Panc1 (cell line): ENCODE data around the gene KCNH1. TPM values are rescaled to one million over a fixed set of nuclear protein-coding genes. Genes with fewer than 3 reads are reported as not detected.

Experiments
- ATAC-seq: fragments of 200-7000 bp; cut with Tn5 transposase; 2 replicates; pipeline ENCODE4 v1.9.1; 2020; ENCODE audit warnings: mild to moderate bottlenecking, moderate library complexity
- BruUV-seq: library from RNA; stranded (reverse); fragments of 400-500 nt; replicated peaks from 2 replicates; lab custom pipeline; 2021; lab: Mats Ljungman, UMichigan
- CTCF ChIA-PET: fragments of 300-600 bp; sonication (Branson Sonifier 250); formaldehyde crosslinking; loops from one replicate; lab custom pipeline; 2022; ENCODE audit warnings: antibody characterized with exemption; lab: Charles Lee
- POLR2A ChIA-PET: fragments of 300-600 bp; sonication (Branson Sonifier 250); formaldehyde crosslinking; loops from one replicate; lab custom pipeline; 2022; ENCODE audit warnings: antibody characterized with exemption; lab: Charles Lee
- DNase-seq: peaks from one replicate; pipeline ENCODE4 v3.0.0-alpha.2; 2010; ENCODE audit warnings: low read depth, low spot score
- H3K27ac ChIP-seq: 2 replicates; pipeline ENCODE4 v1.5.1; 2011; ENCODE audit warnings: mild to moderate bottlenecking, low read length, inconsistent platforms
- H3K27me3 ChIP-seq: fragments of 200-500 bp; sonication (Bioruptor generic); 2 replicates; pipeline ENCODE4 v1.6.0; 2014; ENCODE audit warnings: low read length, inconsistent platforms; ENCODE audit not compliant: control insufficient read depth, insufficient read depth
- H3K36me3 ChIP-seq: fragments of 200-500 bp; sonication (Bioruptor generic); 2 replicates; pipeline ENCODE4 v1.5.1; 2014; ENCODE audit warnings: inconsistent platforms, mild to moderate bottlenecking, low read length, moderate library complexity; ENCODE audit not compliant: control insufficient read depth, insufficient read depth
- H3K4me1 ChIP-seq: 2 replicates; pipeline ENCODE4 v1.5.1; 2011; ENCODE audit warnings: inconsistent platforms, mild to moderate bottlenecking, low read length, moderate library complexity; ENCODE audit not compliant: control insufficient read depth, insufficient read depth
- H3K4me3 ChIP-seq, 2 experiments: 2 replicates each; pipeline ENCODE4 v1.5.1; 2011 to 2012; ENCODE audit warnings: low read depth in 2 of 2, low read length in 2 of 2, mild to moderate bottlenecking in 2 of 2, inconsistent platforms in 1 of 2, moderate library complexity in 1 of 2
- H3K9me3 ChIP-seq: fragments of 200-500 bp; sonication (Bioruptor generic); 2 replicates; pipeline ENCODE4 v1.5.1; 2014; ENCODE audit warnings: low read depth, mild to moderate bottlenecking, inconsistent platforms, low read length, moderate library complexity; ENCODE audit not compliant: control insufficient read depth, insufficient read depth
- CTCF ChIP-seq: fragments of 450-650 bp; IDR thresholded peaks from 2 replicates; pipeline ENCODE4 v1.5.1; 2017; ENCODE audit warnings: mild to moderate bottlenecking
- POLR2AphosphoS5 ChIP-seq: IDR thresholded peaks from 2 replicates; pipeline ENCODE4 v1.6.1; 2012; ENCODE audit warnings: mild to moderate bottlenecking, low read depth, low read length, moderate library complexity
- SIN3A ChIP-seq: IDR thresholded peaks from 2 replicates; pipeline ENCODE4 v1.6.1; 2012; ENCODE audit warnings: low read depth, mild to moderate bottlenecking, low read length, moderate library complexity, borderline replicate concordance; ENCODE audit not compliant: insufficient read depth
- TCF7L2 ChIP-seq: IDR thresholded peaks from 2 replicates; pipeline ENCODE4 v1.6.1; 2011; ENCODE audit warnings: mild to moderate bottlenecking, low read depth, low read length, inconsistent platforms
- in situ Hi-C: cut with HindIII; loops from 2 replicates; pipeline ENCODE4 v1.10.0; 2016; ENCODE audit warnings: low sequenced_read_pairs, low pct_unique_long_range_greater_than_20kb
- intact Hi-C: fragments of 100-400 bp; cut with micrococcal nuclease; formaldehyde crosslinking; loops from one replicate; pipeline ENCODE4 v1.10.0; 2022; ENCODE audit not compliant: unreplicated experiment
- total RNA-seq: library from RNA; stranded (reverse); gene quantifications from one replicate; pipeline ENCODE4 v1.2.1, GENCODE V29; 2021; ENCODE audit not compliant: unreplicated experiment
- TF ChIP-seq, protein P1 (sequence below), 2 experiments: IDR thresholded peaks; 2 replicates each; pipeline ENCODE4 v1.6.1; 2011 to 2012; ENCODE audit warnings: low read depth in 2 of 2, control low read depth in 1 of 2, low read length in 1 of 2, mild to moderate bottlenecking in 1 of 2, moderate library complexity in 1 of 2; ENCODE audit not compliant: insufficient read depth in 1 of 2

The KCNH1 gene
- total RNA-seq, 1 experiment from 2014 or later = not detected

GRCh38 chr1:210739627-210740026 is 394.3 kb downstream of the KCNH1 start:
- no TSS peak for BruUV-seq
- no peak for TF ChIP-seq CTCF
- TF ChIP-seq, protein P1, sequence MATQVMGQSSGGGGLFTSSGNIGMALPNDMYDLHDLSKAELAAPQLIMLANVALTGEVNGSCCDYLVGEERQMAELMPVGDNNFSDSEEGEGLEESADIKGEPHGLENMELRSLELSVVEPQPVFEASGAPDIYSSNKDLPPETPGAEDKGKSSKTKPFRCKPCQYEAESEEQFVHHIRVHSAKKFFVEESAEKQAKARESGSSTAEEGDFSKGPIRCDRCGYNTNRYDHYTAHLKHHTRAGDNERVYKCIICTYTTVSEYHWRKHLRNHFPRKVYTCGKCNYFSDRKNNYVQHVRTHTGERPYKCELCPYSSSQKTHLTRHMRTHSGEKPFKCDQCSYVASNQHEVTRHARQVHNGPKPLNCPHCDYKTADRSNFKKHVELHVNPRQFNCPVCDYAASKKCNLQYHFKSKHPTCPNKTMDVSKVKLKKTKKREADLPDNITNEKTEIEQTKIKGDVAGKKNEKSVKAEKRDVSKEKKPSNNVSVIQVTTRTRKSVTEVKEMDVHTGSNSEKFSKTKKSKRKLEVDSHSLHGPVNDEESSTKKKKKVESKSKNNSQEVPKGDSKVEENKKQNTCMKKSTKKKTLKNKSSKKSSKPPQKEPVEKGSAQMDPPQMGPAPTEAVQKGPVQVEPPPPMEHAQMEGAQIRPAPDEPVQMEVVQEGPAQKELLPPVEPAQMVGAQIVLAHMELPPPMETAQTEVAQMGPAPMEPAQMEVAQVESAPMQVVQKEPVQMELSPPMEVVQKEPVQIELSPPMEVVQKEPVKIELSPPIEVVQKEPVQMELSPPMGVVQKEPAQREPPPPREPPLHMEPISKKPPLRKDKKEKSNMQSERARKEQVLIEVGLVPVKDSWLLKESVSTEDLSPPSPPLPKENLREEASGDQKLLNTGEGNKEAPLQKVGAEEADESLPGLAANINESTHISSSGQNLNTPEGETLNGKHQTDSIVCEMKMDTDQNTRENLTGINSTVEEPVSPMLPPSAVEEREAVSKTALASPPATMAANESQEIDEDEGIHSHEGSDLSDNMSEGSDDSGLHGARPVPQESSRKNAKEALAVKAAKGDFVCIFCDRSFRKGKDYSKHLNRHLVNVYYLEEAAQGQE (IDR thresholded peaks at IDR 0.05; ENCODE audit: insufficient read depth in 1 of 2, low read depth in 2 of 2, low read length in 1 of 2) = peak in 1 of 2 experiments; percentile 44; a peak in 1 of 4 replicates
- DNase-seq (no peak), ATAC-seq (no peak)
- no peaks in the 10 kb centered on the region for H3K9me3 ChIP-seq
- POLR2A ChIA-PET = no interaction called here
- no peak overlapping the region for H3K27ac ChIP-seq
- intact Hi-C loops = no loop called here
- no peaks in the 10 kb centered on the region for H3K27me3 ChIP-seq
- no peak overlapping the region for H3K4me3 ChIP-seq
- in situ Hi-C loops = no loop called here
- CTCF ChIA-PET = no interaction called here
- H3K4me1 ChIP-seq = no peaks in the 10 kb centered on the region
- no peaks in the 10 kb centered on the region for H3K36me3 ChIP-seq

DNA sequence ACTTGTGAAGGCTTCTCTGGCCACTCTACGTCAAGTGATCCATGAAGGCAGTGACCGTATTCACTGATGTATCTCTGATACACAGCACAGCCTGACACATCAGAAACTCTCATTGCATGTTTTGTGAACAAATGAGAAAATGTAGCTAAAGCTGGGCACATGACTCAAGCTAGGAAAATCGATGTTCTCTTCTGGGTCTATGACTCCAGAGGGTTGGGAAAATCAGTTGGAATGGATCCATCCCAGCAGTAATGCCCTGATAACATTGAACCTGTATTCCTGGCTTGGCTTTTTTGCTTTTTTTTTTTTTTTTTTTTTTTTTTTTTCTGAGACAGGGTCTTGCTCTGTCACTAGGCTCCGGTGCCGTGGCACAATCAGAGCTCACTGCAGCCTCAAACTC is 395.7 kb downstream of the KCNH1 start:
- TF ChIP-seq POLR2AphosphoS5 (no peak), CTCF (no peak), TCF7L2 (no peak), SIN3A (no peak)
- TF ChIP-seq, protein P1 (IDR thresholded peaks at IDR 0.05; ENCODE audit: insufficient read depth in 1 of 2, low read depth in 2 of 2, low read length in 1 of 2) = no peak
- Histone ChIP-seq H3K4me1 (no peaks in the 10 kb centered on the region), H3K27me3 (no peaks in the 10 kb centered on the region), H3K36me3 (no peaks in the 10 kb centered on the region), H3K4me3 (no peak overlapping the region), H3K27ac (no peak overlapping the region), H3K9me3 (no peaks in the 10 kb centered on the region)
- ChIA-PET POLR2A (no interaction called here), CTCF (no interaction called here)
- ATAC-seq = no peak
- no TSS peak for BruUV-seq
- in situ Hi-C loops = no loop called here
- intact Hi-C loops = no loop called here
- DNase-seq = no peak
